Tibial nerve (tissue), 4 donors: ENCODE data around the gene TPCN1. TPM values are rescaled to one million over a fixed set of nuclear protein-coding genes. Genes with fewer than 3 reads are reported as not detected.

Experiments used
- DNase-seq, 2 donors: peaks; one replicate each; pipeline ENCODE4 v3.0.0-alpha.2; 2019; ENCODE audit warnings: low spot score in 2 of 2
- H3K27ac ChIP-seq, 4 donors: fragments of 200-600 bp; sonication (generic) in 3 of 4; one replicate each; pipeline ENCODE4 v1.5.1; 2017 to 2019; ENCODE audit warnings: mild to moderate bottlenecking in 1 of 4
- H3K27me3 ChIP-seq, 2 donors: fragments of 200-600 bp; sonication (generic) in 1 of 2; one replicate each; pipeline versions ENCODE4 v1.5.1 to v1.6.0; 2017 to 2019
- H3K36me3 ChIP-seq, 3 donors: fragments of 200-600 bp; sonication (generic); one replicate each; pipeline ENCODE4 v1.5.1; 2018 to 2019
- H3K4me1 ChIP-seq, 4 donors: fragments of 200-600 bp; sonication (generic) in 3 of 4; one replicate each; pipeline ENCODE4 v1.5.1; 2017 to 2019
- H3K4me3 ChIP-seq, 4 donors: fragments of 200-600 bp; sonication (generic) in 3 of 4; one replicate each; pipeline ENCODE4 v1.5.1; 2017 to 2019; ENCODE audit warnings: mild to moderate bottlenecking in 1 of 4, moderate library complexity in 1 of 4
- H3K9me3 ChIP-seq, 4 donors: fragments of 200-600 bp; sonication (generic) in 3 of 4; one replicate each; pipeline ENCODE4 v1.5.1; 2017 to 2019
- EP300 ChIP-seq, 2 donors: sonication (generic); formaldehyde crosslinking; IDR thresholded peaks; one replicate each; pipeline ENCODE4 v1.6.1; 2017; ENCODE audit warnings: antibody characterized with exemption in 2 of 2, mild to moderate bottlenecking in 1 of 2
- POLR2A ChIP-seq, 2 donors: fragments of 450-650 bp; IDR thresholded peaks; one replicate each; pipeline ENCODE4 v1.6.1; 2017; ENCODE audit warnings: antibody characterized with exemption in 2 of 2, mild to moderate bottlenecking in 2 of 2, moderate library complexity in 2 of 2
- WGBS, 2 donors: methylation state at CpG; one replicate each; pipeline ENCODE4 v1.1.5; 2018; 5-methylcytosine and 5-hydroxymethylcytosine counted together
- total RNA-seq, 4 donors: library from RNA; depleted of rRNA; stranded (reverse); fragments of >200 nt; gene quantifications; one replicate each; pipeline ENCODE4 v1.1.0, GENCODE V29; 2016
- TF ChIP-seq, protein P1 (sequence below), 5 experiments: fragments of 200-600 bp in 3 of 5; fragments of 450-650 bp in 2 of 5; sonication (generic) in 3 of 5; IDR thresholded peaks; one replicate each; pipeline ENCODE4 v1.5.1; 2016 to 2019; ENCODE audit warnings: antibody characterized with exemption in 5 of 5, mild to moderate bottlenecking in 3 of 5, moderate library complexity in 2 of 5

Gene TPCN1
- total RNA-seq, 4 donors from 2014 or later: 62.7 to 77.6 (median 69.8) TPM

DNA sequence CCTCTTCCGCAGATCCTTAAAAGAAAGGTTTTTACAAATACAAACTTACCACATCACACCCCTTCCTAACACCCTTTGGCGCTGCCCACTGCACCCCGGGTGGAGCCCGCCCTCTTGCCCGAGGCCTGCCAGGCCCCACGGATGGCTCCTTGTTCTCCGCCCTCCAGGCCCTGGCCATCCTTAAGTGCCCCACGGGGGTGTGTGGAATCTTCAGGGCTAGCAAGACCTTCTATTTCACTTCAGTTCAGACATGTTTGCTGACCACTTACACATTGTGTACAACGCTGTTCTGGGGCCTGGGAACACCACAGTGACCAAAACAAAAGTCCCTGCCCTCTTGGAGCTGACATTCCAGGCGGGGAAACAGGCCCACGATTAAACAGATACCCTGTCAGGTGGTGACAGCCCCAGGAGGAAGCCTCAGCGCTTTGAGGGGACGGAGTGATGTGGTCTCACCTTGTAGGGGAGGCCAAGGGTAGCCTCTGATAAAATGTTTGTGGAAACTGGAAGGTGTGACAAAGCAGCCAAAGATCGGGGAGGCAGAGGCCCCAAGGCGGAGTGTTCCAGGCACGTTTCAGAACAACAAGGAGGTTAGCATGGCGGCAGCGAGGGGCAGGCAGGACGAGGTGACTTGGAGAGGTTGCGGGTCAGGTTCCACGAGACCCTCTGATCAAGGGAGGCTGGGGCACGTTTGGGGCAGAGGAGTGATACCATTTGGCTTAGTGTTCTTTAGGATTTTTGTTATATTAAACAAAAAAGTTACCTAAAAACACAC, 27.0 kb downstream of the TPCN1 start:
- H3K36me3 ChIP-seq: peaks cover 0 to 38% (median 0%) of the 10 kb centered on the region in 3 donors
- peaks cover 0 to 42% (median 38%) of the 10 kb centered on the region in 4 donors for H3K4me1 ChIP-seq
- H3K27ac ChIP-seq: peak overlapping the region in 3 of 4 donors; percentile 58 to 83 (median 70)
- peaks cover 0 to 4% (median 0%) of the 10 kb centered on the region in 4 donors for H3K9me3 ChIP-seq
- TF ChIP-seq, protein P1, sequence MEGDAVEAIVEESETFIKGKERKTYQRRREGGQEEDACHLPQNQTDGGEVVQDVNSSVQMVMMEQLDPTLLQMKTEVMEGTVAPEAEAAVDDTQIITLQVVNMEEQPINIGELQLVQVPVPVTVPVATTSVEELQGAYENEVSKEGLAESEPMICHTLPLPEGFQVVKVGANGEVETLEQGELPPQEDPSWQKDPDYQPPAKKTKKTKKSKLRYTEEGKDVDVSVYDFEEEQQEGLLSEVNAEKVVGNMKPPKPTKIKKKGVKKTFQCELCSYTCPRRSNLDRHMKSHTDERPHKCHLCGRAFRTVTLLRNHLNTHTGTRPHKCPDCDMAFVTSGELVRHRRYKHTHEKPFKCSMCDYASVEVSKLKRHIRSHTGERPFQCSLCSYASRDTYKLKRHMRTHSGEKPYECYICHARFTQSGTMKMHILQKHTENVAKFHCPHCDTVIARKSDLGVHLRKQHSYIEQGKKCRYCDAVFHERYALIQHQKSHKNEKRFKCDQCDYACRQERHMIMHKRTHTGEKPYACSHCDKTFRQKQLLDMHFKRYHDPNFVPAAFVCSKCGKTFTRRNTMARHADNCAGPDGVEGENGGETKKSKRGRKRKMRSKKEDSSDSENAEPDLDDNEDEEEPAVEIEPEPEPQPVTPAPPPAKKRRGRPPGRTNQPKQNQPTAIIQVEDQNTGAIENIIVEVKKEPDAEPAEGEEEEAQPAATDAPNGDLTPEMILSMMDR (IDR thresholded peaks at IDR 0.05): no peak
- TF ChIP-seq EP300 (IDR thresholded peaks at IDR 0.05): no peak
- TF ChIP-seq POLR2A (IDR thresholded peaks at IDR 0.05): no peak
- no peak for DNase-seq
- H3K27me3 ChIP-seq: no peaks in the 10 kb centered on the region
- WGBS, 2 donors: 88 to 89% methylated on average over 22 of the region's 22 CpGs
- no peak overlapping the region for H3K4me3 ChIP-seq

DNA sequence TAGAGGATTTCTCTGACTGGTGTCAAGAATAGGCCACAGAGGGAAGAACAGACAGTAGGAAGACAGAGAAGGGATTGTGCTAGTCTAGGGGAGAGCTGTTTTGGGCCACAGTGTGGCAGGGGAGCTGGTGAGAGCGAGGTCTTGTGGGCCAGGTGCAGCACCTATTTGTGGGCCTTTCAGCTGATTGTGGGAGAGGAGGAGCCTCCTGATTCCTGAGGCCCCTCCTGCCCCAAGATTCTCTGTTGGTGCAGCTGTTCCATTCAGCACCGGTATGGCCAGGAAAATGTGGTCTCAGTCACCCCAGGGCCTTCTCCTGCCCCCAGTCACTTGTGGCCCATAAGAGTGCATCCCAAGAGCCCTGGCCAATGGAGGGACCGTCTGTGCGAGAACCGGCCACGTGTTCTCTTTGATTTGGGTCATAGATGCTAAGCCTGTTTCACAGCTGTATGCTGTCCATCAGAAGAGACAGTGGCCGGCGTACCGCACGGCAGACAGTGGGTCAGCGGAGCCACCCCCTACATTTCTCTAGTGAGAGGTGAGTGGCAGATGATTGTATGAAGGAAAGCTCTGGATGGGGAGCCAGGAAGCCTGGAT, 27.7 kb downstream of the TPCN1 start:
- WGBS, 2 donors: 90 to 91% methylated on average over 10 to 11 of the region's 11 CpGs
- H3K9me3 ChIP-seq: peaks cover 0 to 11% (median 0%) of the 10 kb centered on the region in 4 donors
- no peak overlapping the region for H3K4me3 ChIP-seq
- no peak overlapping the region for H3K27ac ChIP-seq
- H3K36me3 ChIP-seq: peaks cover 0 to 45% (median 0%) of the 10 kb centered on the region in 3 donors
- TF ChIP-seq, protein P1 (IDR thresholded peaks at IDR 0.05): no peak
- no peak for TF ChIP-seq EP300 (IDR thresholded peaks at IDR 0.05)
- no peak for TF ChIP-seq POLR2A (IDR thresholded peaks at IDR 0.05)
- peaks cover 0 to 35% (median 31%) of the 10 kb centered on the region in 4 donors for H3K4me1 ChIP-seq
- DNase-seq: no peak
- no peaks in the 10 kb centered on the region for H3K27me3 ChIP-seq

DNA sequence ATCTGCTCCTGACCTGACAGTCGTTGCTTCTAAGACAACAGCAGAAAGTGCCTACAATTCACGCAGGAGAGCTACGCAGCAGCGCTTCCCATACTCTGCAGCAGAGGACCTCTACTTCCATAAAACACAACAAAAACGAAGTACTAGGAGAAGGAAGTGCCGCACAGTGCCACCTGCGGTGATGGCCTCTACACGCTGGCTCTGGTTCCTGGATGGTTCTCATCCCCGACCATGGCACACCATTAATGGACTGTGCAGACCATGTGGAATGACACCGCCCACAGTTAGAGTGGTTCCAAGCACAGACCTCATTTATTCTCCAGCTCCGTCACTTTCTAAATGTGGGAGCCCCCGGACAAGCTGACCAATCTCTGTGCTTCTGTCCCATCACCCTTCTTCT, 28.3 kb downstream of the TPCN1 start:
- no peak for DNase-seq
- peaks cover 0 to 51% (median 0%) of the 10 kb centered on the region in 3 donors for H3K36me3 ChIP-seq
- H3K4me3 ChIP-seq: no peak overlapping the region
- WGBS, 2 donors: 88% methylated on average over 12 of the region's 12 CpGs
- H3K4me1 ChIP-seq: peaks cover 0 to 29% (median 24%) of the 10 kb centered on the region in 4 donors
- no peak overlapping the region for H3K27ac ChIP-seq
- TF ChIP-seq, protein P1 (IDR thresholded peaks at IDR 0.05): no peak
- TF ChIP-seq POLR2A (IDR thresholded peaks at IDR 0.05) (no peak), EP300 (IDR thresholded peaks at IDR 0.05) (no peak)
- peaks cover 0 to 15% (median 0%) of the 10 kb centered on the region in 4 donors for H3K9me3 ChIP-seq
- H3K27me3 ChIP-seq: no peaks in the 10 kb centered on the region

DNA sequence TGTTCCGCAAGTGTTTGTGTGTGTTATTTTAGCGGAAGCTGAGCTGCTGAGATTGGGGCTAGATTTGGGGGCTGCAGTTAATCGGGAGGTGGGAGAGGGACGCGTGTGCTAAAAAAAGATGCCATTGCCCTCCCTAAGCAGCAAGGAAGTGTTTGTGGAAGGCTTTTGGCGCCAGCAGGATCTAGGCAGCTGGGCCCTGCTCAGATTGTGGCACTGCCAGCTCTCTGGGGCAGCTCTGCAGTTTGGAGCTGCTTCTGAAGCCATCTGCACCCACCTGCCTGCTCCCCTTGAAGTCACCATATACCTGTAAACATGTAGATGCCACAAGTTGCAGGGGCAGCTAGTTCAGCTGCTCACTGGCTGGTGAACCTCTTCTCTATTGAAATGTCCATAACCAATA, 28.8 kb downstream of the TPCN1 start:
- no peak for DNase-seq
- Histone ChIP-seq H3K4me1 (peaks cover 0 to 24% (median 19%) of the 10 kb centered on the region in 4 donors), H3K27ac (no peak overlapping the region)

More for the DNA sequence above, 28.8 kb downstream of the TPCN1 start:
- WGBS, 2 donors: 90 to 95% methylated on average over 6 of the region's 6 CpGs
- Histone ChIP-seq H3K9me3 (peaks cover 0 to 15% (median 0%) of the 10 kb centered on the region in 4 donors), H3K27me3 (no peaks in the 10 kb centered on the region), H3K4me3 (no peak overlapping the region), H3K36me3 (peaks cover 0 to 55% (median 0%) of the 10 kb centered on the region in 3 donors)
- TF ChIP-seq POLR2A (IDR thresholded peaks at IDR 0.05): no peak
- TF ChIP-seq, protein P1 (IDR thresholded peaks at IDR 0.05): no peak
- no peak for TF ChIP-seq EP300 (IDR thresholded peaks at IDR 0.05)
